Peyer's patch (tissue), 4 donors: Measurements from ENCODE around the gene SYNE2.

Experiments
- CTCF ChIP-seq, 6 experiments: fragments of 450-650 bp in 4 of 6; fragments of 200-600 bp in 2 of 6; sonication (generic) in 1 of 6; IDR thresholded peaks; one replicate each; pipeline ENCODE4 v1.5.1; 2017 to 2019; ENCODE audit warnings: antibody characterized with exemption in 6 of 6, mild to moderate bottlenecking in 3 of 6, moderate library complexity in 1 of 6
- POLR2A ChIP-seq, 2 donors: fragments of 450-650 bp; IDR thresholded peaks; one replicate each; pipeline ENCODE4 v1.5.1; 2017; ENCODE audit warnings: antibody characterized with exemption in 2 of 2, mild to moderate bottlenecking in 2 of 2, moderate library complexity in 2 of 2

GRCh38 chr14:64244279-64244678 is 391.5 kb downstream of the SYNE2 start:
- TF ChIP-seq POLR2A (IDR thresholded peaks at IDR 0.05) (no peak), CTCF (IDR thresholded peaks at IDR 0.05) (no peak)
